Kidney (tissue), 14 donors: ENCODE data around the gene CCL28. TPM values are rescaled to one million over a fixed set of nuclear protein-coding genes. Genes with fewer than 3 reads are reported as not detected.

Source experiments
- DNase-seq, 5 donors: peaks; one replicate each; pipeline ENCODE4 v3.0.0-alpha.2; 2013 to 2020
- FAIRE-seq: peaks from 2 replicates; lab custom pipeline; 2012; peaks lifted over from hg19 to GRCh38; lab: Jason Lieb, UNC
- H3K27ac ChIP-seq, 2 donors: one replicate each; pipeline ENCODE4 v1.7.0; 2013; ENCODE audit warnings: low read depth in 2 of 2, low read length in 2 of 2, inconsistent platforms in 1 of 2
- H3K27me3 ChIP-seq: one replicate; pipeline ENCODE4 v1.7.1; 2013; ENCODE audit warnings: low read length, inconsistent platforms; ENCODE audit not compliant: control insufficient read depth, insufficient read depth
- H3K36me3 ChIP-seq, 3 donors: one replicate each; pipeline versions ENCODE4 v1.7.0 to v1.7.1; 2013; ENCODE audit warnings: low read length in 3 of 3, control low read depth in 1 of 3, inconsistent platforms in 1 of 3; ENCODE audit not compliant: insufficient read depth in 3 of 3, control insufficient read depth in 2 of 3
- H3K4me1 ChIP-seq, 3 donors: one replicate each; pipeline versions ENCODE4 v1.7.0 to v1.7.1; 2013; ENCODE audit warnings: low read length in 3 of 3, inconsistent platforms in 1 of 3, low read depth in 1 of 3; ENCODE audit not compliant: control insufficient read depth in 2 of 3, insufficient read depth in 2 of 3
- H3K4me3 ChIP-seq, 3 donors: one replicate each; pipeline versions ENCODE4 v1.7.0 to v1.8.1; 2013; ENCODE audit warnings: low read length in 3 of 3, control low read depth in 1 of 3, inconsistent platforms in 1 of 3
- H3K9ac ChIP-seq, 3 donors: one replicate each; pipeline versions ENCODE4 v1.7.0 to v1.7.1; 2013; ENCODE audit warnings: low read length in 3 of 3, control low read depth in 1 of 3, inconsistent platforms in 1 of 3
- H3K9me3 ChIP-seq, 3 donors: one replicate each; pipeline versions ENCODE4 v1.7.0 to v1.7.1; 2013; ENCODE audit warnings: low read length in 3 of 3, control low read depth in 1 of 3, inconsistent platforms in 1 of 3; ENCODE audit not compliant: control insufficient read depth in 2 of 3, insufficient read depth in 1 of 3
- intact Hi-C: fragments of 100-400 bp; cut with DNase I; formaldehyde crosslinking; loops from one replicate; pipeline ENCODE4 v1.11.1; 2022
- polyA plus RNA-seq: library from polyadenylated mRNA; stranded (reverse); fragments of 350-450 nt; fragmentation: Illumina TruSeq; extraction: RNeasy Lipid Tissue Mini Kit (QIAGEN cat#74804); gene quantifications from one replicate; pipeline ENCODE4 v1.2.3, GENCODE V29; 2014; ENCODE audit warnings: low read depth, low replicate concordance; ENCODE audit not compliant: insufficient read depth
- total RNA-seq: library from RNA; stranded (reverse); fragmentation: NEBNext Ultra II Directional; extraction: Animal tissue kit (Norgen Biotek cat#: 25700); gene quantifications from one replicate; pipeline ENCODE4 v1.2.1, GENCODE V29; 2021
- TF ChIP-seq, protein P1 (sequence below): IDR thresholded peaks from 3 replicates; pipeline ENCODE4 v1.5.1; 2012; ENCODE audit warnings: mild to moderate bottlenecking, moderate library complexity, borderline replicate concordance; ENCODE audit not compliant: insufficient read depth; ENCODE audit errors: extremely low read depth
- donor health status: control.
- donor health status: control.
- donor health status: control.
- donor health status: control.
- donor health status: control.
- donor health status: DM: yes; HTN: yes; CAD: no.
- donor health status: Normal renal cell carcinoma (clear cell type).

CCL28 gene
- total and polyA plus RNA-seq, 2 donors from 2014 or later: 2.3 to 22.8 TPM

DNA sequence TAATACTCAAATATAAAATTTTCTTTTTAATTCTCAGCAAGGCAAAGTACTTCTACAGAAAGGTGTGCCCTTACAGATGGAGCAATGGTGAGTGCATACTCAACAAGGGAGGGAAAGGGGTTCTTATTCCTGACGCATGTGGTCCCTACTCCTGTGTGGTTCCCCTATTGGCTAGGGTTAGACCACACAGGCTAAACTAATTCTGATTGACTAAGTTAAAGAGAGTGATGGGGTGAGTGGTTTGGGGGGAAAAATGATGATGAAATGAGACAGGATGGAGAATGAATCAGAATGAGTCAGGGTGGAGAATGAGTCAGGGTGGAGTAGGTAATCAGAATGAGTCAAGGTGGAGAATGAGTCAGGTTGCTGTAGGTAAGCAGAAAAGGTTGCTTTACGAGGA is 76.0 kb downstream of the CCL28 start:
- Histone ChIP-seq H3K36me3 (no peaks in the 10 kb centered on the region), H3K4me1 (no peaks in the 10 kb centered on the region), H3K27ac (no peak overlapping the region), H3K4me3 (no peak overlapping the region), H3K9me3 (no peaks in the 10 kb centered on the region), H3K9ac (no peak overlapping the region), H3K27me3 (no peaks in the 10 kb centered on the region)
- intact Hi-C loops: no loop called here
- DNase-seq (no peak), FAIRE-seq (no peak)
- TF ChIP-seq, protein P1, sequence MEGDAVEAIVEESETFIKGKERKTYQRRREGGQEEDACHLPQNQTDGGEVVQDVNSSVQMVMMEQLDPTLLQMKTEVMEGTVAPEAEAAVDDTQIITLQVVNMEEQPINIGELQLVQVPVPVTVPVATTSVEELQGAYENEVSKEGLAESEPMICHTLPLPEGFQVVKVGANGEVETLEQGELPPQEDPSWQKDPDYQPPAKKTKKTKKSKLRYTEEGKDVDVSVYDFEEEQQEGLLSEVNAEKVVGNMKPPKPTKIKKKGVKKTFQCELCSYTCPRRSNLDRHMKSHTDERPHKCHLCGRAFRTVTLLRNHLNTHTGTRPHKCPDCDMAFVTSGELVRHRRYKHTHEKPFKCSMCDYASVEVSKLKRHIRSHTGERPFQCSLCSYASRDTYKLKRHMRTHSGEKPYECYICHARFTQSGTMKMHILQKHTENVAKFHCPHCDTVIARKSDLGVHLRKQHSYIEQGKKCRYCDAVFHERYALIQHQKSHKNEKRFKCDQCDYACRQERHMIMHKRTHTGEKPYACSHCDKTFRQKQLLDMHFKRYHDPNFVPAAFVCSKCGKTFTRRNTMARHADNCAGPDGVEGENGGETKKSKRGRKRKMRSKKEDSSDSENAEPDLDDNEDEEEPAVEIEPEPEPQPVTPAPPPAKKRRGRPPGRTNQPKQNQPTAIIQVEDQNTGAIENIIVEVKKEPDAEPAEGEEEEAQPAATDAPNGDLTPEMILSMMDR: no peak

DNA sequence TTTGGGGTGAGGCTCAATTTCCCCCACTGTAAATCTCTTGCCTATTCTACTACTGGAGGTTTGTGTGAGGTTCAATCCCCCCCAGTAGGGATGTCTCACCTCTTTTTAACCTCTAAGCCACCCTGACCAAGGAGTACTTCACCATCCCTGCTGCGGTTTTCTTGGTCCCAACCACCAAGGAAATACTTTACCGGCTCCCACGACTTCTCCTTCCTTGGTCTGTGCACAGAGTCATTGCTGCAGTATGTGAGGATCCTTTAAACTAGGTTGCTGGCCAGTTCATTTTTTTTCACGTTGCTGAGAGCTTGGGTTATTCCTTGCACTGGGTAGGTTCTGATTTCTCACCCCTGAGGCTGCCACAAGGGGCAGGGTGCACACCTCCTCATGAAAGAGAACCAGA is 76.5 kb downstream of the CCL28 start:
- Histone ChIP-seq H3K9ac (no peak overlapping the region), H3K4me3 (no peak overlapping the region), H3K36me3 (no peaks in the 10 kb centered on the region), H3K4me1 (no peaks in the 10 kb centered on the region), H3K9me3 (no peaks in the 10 kb centered on the region), H3K27me3 (no peaks in the 10 kb centered on the region), H3K27ac (no peak overlapping the region)
- no peak for DNase-seq
- no peak for FAIRE-seq
- TF ChIP-seq, protein P1: no peak
- intact Hi-C loops: no loop called here

DNA sequence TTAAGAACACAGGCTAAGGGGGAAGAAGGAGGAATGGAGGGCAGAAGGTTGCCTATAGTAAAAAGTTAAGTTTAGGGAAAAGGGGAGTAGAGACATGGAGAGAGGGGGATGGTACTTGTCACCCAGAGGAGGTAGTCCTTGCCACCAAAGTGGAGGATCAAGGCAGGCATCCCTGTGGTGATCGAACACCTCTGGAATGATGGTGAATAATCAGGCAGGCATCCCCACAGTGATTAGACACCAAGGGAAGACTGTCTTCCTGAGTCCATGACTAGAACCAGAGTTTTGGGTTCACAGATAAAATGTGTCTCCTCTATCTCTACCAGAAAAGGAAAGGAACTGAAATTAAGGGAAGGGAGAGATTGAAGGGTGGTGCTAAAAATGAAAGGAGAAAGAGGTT is 79.8 kb downstream of the CCL28 start:
- TF ChIP-seq, protein P1: no peak
- FAIRE-seq: no peak
- DNase-seq: no peak

More for the DNA sequence above, 79.8 kb downstream of the CCL28 start:
- no peak overlapping the region for H3K4me3 ChIP-seq
- no peaks in the 10 kb centered on the region for H3K36me3 ChIP-seq
- no peak overlapping the region for H3K27ac ChIP-seq
- no peaks in the 10 kb centered on the region for H3K27me3 ChIP-seq
- no peak overlapping the region for H3K9ac ChIP-seq
- no peaks in the 10 kb centered on the region for H3K4me1 ChIP-seq
- intact Hi-C loops: no loop called here
- no peaks in the 10 kb centered on the region for H3K9me3 ChIP-seq

Other genes starting within 250 kb of the CCL28 start
- 0.60 TPM for gene NIM1K, start 220.2 kb downstream of the CCL28 start, total RNA-seq
- 0.32 TPM for gene NIM1K, start 220.2 kb downstream of the CCL28 start, polyA plus RNA-seq
- 55.1 TPM for gene HMGCS1, start 99.0 kb downstream of the CCL28 start, total RNA-seq
- gene HMGCS1, start 99.0 kb downstream of the CCL28 start, polyA plus RNA-seq: 30.9 TPM
- 24.1 TPM for gene TMEM267, start 71.5 kb upstream of the CCL28 start, total RNA-seq
- gene TMEM267, start 71.5 kb upstream of the CCL28 start, polyA plus RNA-seq: 7.1 TPM
- 2.3 TPM for gene C5orf34, start 102.8 kb upstream of the CCL28 start, total RNA-seq
- gene C5orf34, start 102.8 kb upstream of the CCL28 start, polyA plus RNA-seq: 0.71 TPM
- 65.0 TPM for gene PAIP1, start 144.7 kb upstream of the CCL28 start, total RNA-seq
- 75.8 TPM for gene PAIP1, start 144.7 kb upstream of the CCL28 start, polyA plus RNA-seq
- gene NNT, start 190.8 kb upstream of the CCL28 start, total RNA-seq: 101 TPM
- gene NNT, start 190.8 kb upstream of the CCL28 start, polyA plus RNA-seq: 56.4 TPM